Fibroblast of skin of right quadriceps (primary cell): ENCODE results near the gene CTAGE9.

Experiments used
- DNase-seq: peaks from one replicate; pipeline ENCODE4 v3.0.0-alpha.2; 2013

Gene CTAGE9

DNA sequence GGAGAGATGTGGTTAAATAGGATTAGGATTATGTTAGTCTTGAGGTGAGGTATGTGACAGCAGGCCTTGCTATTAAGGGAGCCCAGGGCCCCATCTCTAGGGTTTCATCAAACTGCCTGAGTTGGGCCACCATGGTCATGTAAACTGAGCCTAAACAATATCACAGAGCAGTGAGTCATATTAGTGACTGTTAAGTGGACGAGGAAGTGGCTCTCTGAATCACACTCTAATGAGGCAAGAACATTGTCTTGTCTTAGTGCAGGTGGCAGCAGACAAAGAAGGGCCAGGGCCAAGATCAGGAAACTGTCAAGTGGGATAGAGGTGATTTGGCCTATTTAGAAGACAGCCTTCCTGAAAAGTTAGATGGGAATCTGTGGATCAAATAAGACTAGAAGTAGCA, 50.6 kb downstream of the CTAGE9 start:
- DNase-seq: peak; percentile 20
